Keratinocyte (primary cell): Measurements from ENCODE around the gene CMIP. TPM values are rescaled to one million over a fixed set of nuclear protein-coding genes. Genes with fewer than 3 reads are reported as not detected.

Source experiments
- DNase-seq: peaks from one replicate; pipeline ENCODE4 v3.0.0-alpha.2; 2011; ENCODE audit warnings: low read depth, missing footprints, low spot score
- FAIRE-seq: peaks from 2 replicates; lab custom pipeline; 2011; peaks lifted over from hg19 to GRCh38; lab: Jason Lieb, UNC
- H2AFZ ChIP-seq: 2 replicates; pipeline ENCODE4 v1.6.0; 2012; ENCODE audit warnings: low read length, control low read depth, inconsistent platforms; ENCODE audit not compliant: control insufficient read depth
- H3K27ac ChIP-seq: 2 replicates; pipeline ENCODE4 v1.5.1; 2011; ENCODE audit warnings: low read length; ENCODE audit not compliant: control insufficient read depth, insufficient read depth
- H3K27me3 ChIP-seq: 3 replicates; pipeline ENCODE4 v1.6.0; 2011; ENCODE audit warnings: low read length; ENCODE audit not compliant: control insufficient read depth, insufficient read depth; ENCODE audit errors: extremely low read depth
- H3K36me3 ChIP-seq, 2 experiments: 2 replicates in 1 of 2; 3 replicates in 1 of 2; pipeline ENCODE4 v1.5.1; 2011; ENCODE audit warnings: low read length in 2 of 2, mild to moderate bottlenecking in 1 of 2; ENCODE audit not compliant: control insufficient read depth in 2 of 2, insufficient read depth in 2 of 2; ENCODE audit errors: extremely low read depth in 1 of 2
- H3K4me1 ChIP-seq: 3 replicates; pipeline ENCODE4 v1.5.1; 2011; ENCODE audit warnings: low read length; ENCODE audit not compliant: control insufficient read depth, insufficient read depth; ENCODE audit errors: extremely low read depth
- H3K4me2 ChIP-seq: 3 replicates; pipeline ENCODE4 v1.6.0; 2011; ENCODE audit warnings: low read depth, low read length; ENCODE audit not compliant: control insufficient read depth, insufficient read depth; ENCODE audit errors: extremely low read depth
- H3K4me3 ChIP-seq, 3 experiments: fragments of 200-600 bp in 1 of 3; sonication (generic) in 1 of 3; 2 replicates in 2 of 3; 3 replicates in 1 of 3; pipeline ENCODE4 v1.5.1; 2011 to 2016; ENCODE audit warnings: low read length in 3 of 3, mild to moderate bottlenecking in 3 of 3, control low read depth in 2 of 3, inconsistent platforms in 1 of 3, low read depth in 1 of 3, mixed read lengths in 1 of 3, mixed run types in 1 of 3, moderate library complexity in 1 of 3; ENCODE audit not compliant: control insufficient read depth in 2 of 3, insufficient read depth in 2 of 3; ENCODE audit errors: extremely low read depth in 1 of 3
- H3K79me2 ChIP-seq: 2 replicates; pipeline ENCODE4 v1.6.0; 2012; ENCODE audit warnings: low read length; ENCODE audit not compliant: control insufficient read depth, insufficient read depth
- H3K9ac ChIP-seq: 3 replicates; pipeline ENCODE4 v1.6.0; 2011; ENCODE audit warnings: low read length; ENCODE audit not compliant: control insufficient read depth, insufficient read depth; ENCODE audit errors: extremely low read depth
- H3K9me1 ChIP-seq: 3 replicates; pipeline ENCODE4 v1.6.0; 2011; ENCODE audit warnings: low read length; ENCODE audit not compliant: control insufficient read depth, insufficient read depth; ENCODE audit errors: extremely low read depth
- H3K9me3 ChIP-seq: 2 replicates; pipeline ENCODE4 v1.5.1; 2012; ENCODE audit warnings: low read depth, low read length; ENCODE audit not compliant: control insufficient read depth
- H4K20me1 ChIP-seq: 3 replicates; pipeline ENCODE4 v1.6.0; 2011; ENCODE audit warnings: low read length; ENCODE audit not compliant: control insufficient read depth, insufficient read depth; ENCODE audit errors: extremely low read depth
- CTCF ChIP-seq, 3 experiments: IDR thresholded peaks in 1 of 3; conservative IDR thresholded peaks in 1 of 3; optimal IDR thresholded peaks in 1 of 3; 2 replicates in 2 of 3; 3 replicates in 1 of 3; pipeline versions ENCODE3 to v1.5.1; 2011; ENCODE audit warnings: low read length in 3 of 3, mild to moderate bottlenecking in 3 of 3, moderate library complexity in 2 of 3, control low read depth in 1 of 3, inconsistent platforms in 1 of 3; ENCODE audit not compliant: insufficient read depth in 2 of 3; ENCODE audit errors: extremely low read depth in 1 of 3
- EZH2 ChIP-seq: IDR thresholded peaks from one replicate; pipeline ENCODE4 v1.6.1; 2012; ENCODE audit warnings: inconsistent platforms, mild to moderate bottlenecking, low read length, moderate library complexity
- dilution Hi-C: fragments of 300-500 bp; cut with MboI; formaldehyde crosslinking; loops from one replicate; pipeline ENCODE4 v1.7.0; 2020; ENCODE audit warnings: low sequenced_read_pairs; ENCODE audit not compliant: extremely low pct_ligation_motif_present
- polyA plus RNA-seq, 5 experiments: library from polyadenylated mRNA; depleted of rRNA in 3 of 5; stranded (reverse) in 3 of 5; stranded (forward) in 1 of 5; unstranded in 1 of 5; fragments of >200 nt; gene quantifications; 1 replicate in 1 of 5; 2 replicates in 3 of 5; 3 replicates in 1 of 5; pipeline versions ENCODE4 v1.2.1 to v1.2.3, GENCODE V29; 2011 to 2012; ENCODE audit warnings: missing spikeins in 2 of 5, low read depth in 1 of 5, low replicate concordance in 1 of 5

Gene CMIP
- polyA plus RNA-seq, 1 donor (not counting 4 experiments of a cell fraction or from before 2014, with no cell fraction given) = 5.0 TPM

DNA sequence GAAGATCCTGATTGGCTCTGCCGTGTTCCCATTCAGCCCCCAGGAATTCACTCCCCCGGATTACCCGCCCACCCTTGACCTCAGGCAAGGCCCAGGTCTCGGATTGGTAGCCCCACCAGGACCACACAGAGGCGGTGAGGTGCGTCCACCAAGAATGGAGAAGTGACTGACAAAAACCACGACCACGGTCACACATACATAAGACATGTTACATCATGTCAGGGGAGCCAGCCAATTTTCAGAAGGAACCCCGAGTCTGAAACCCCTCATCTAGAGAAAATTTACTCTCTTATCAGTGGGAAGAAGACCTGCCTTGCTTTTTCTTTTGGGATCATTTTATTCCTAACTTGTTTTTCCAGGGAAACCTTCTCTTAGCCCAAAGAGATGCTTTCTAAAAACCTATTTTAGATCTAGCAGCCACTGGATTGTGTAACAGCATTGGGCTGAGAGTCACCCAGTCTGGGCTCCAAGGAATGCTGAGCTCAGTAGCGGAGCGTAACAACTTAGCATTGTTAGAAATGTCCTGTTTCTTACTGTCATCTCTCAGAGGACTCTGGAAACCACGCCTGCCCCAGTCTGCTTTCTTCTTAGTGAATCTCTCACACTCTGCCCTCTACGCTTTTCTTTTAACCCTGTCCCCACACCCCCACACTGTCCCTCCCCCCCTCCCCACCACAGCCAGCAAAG, 164.1 kb downstream of the CMIP start:
- Histone ChIP-seq H4K20me1 (peaks cover 5% of the 10 kb centered on the region), H3K4me1 (peaks cover 39% of the 10 kb centered on the region)
- no peak for FAIRE-seq

GRCh38 chr16:81609323-81609892, 164.8 kb downstream of the CMIP start:
- Histone ChIP-seq H2AFZ (no peak overlapping the region), H3K36me3 (peaks cover 11 to 16% of the 10 kb centered on the region in 2 experiments), H3K4me1 (peaks cover 39% of the 10 kb centered on the region), H3K79me2 (peaks cover 52% of the 10 kb centered on the region), H3K27ac (no peak overlapping the region), H3K9me3 (no peaks in the 10 kb centered on the region), H4K20me1 (peaks cover 5% of the 10 kb centered on the region), H3K4me2 (no peak overlapping the region), H3K9ac (no peak overlapping the region), H3K27me3 (no peaks in the 10 kb centered on the region), H3K4me3 (no peak overlapping the region), H3K9me1 (peaks cover 5% of the 10 kb centered on the region)
- FAIRE-seq (no peak), DNase-seq (no peak)
- dilution Hi-C loops = no loop called here
- TF ChIP-seq CTCF (optimal IDR thresholded peaks at IDR 0.05 in 1 of 3, IDR thresholded peaks at IDR 0.05 in 1 of 3, conservative IDR thresholded peaks at IDR 0.05 in 1 of 3; ENCODE audit: extremely low read depth in 1 of 3, insufficient read depth in 2 of 3, low read length in 3 of 3) (no peak), EZH2 (no peak)

More for the DNA sequence above, 164.1 kb downstream of the CMIP start:
- Histone ChIP-seq H2AFZ (no peak overlapping the region), H3K4me3 (no peak overlapping the region), H3K79me2 (peaks cover 48% of the 10 kb centered on the region), H3K27ac (no peak overlapping the region), H3K27me3 (no peaks in the 10 kb centered on the region), H3K9me3 (no peaks in the 10 kb centered on the region), H3K9me1 (peaks cover 5% of the 10 kb centered on the region), H3K4me2 (no peak overlapping the region), H3K36me3 (peaks cover 9 to 16% of the 10 kb centered on the region in 2 experiments), H3K9ac (no peak overlapping the region)
- DNase-seq = no peak
- TF ChIP-seq EZH2 = no peak
- dilution Hi-C loops = no loop called here
